ENCODE measurements around the gene MRPS26.

The MRPS26 gene

DNA sequence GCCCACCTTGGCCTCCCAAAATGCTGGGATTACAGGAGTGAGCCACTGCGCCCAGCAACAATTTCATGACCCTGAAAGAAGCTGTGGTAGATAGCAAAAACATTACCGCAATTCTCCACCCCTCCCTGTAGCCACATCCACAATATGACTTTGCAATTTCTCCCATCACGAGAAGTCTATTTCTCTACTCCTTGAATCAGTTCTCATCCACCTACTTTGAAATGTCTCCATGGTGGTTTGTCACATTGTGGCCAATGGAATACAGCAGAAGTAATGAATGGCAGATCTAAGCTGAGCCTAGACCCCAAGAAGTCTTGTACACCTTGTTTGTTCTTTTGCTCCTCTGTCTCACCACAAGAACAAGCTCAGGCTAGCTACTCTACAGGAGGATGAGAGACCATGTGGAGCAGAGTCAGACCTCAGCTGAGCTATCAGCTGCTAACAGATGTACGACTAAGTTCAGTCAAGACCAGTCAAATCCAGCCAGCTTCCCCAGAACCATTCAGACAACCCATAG is 31.8 kb downstream of the MRPS26 start:
- H3K4me3 ChIP-seq (replicated peaks in 1 of 2; ENCODE audit: low read depth in 2 of 2, low read length in 2 of 2), result no peak overlapping the region
- TF ChIP-seq, protein P1, sequence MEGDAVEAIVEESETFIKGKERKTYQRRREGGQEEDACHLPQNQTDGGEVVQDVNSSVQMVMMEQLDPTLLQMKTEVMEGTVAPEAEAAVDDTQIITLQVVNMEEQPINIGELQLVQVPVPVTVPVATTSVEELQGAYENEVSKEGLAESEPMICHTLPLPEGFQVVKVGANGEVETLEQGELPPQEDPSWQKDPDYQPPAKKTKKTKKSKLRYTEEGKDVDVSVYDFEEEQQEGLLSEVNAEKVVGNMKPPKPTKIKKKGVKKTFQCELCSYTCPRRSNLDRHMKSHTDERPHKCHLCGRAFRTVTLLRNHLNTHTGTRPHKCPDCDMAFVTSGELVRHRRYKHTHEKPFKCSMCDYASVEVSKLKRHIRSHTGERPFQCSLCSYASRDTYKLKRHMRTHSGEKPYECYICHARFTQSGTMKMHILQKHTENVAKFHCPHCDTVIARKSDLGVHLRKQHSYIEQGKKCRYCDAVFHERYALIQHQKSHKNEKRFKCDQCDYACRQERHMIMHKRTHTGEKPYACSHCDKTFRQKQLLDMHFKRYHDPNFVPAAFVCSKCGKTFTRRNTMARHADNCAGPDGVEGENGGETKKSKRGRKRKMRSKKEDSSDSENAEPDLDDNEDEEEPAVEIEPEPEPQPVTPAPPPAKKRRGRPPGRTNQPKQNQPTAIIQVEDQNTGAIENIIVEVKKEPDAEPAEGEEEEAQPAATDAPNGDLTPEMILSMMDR (IDR thresholded peaks at IDR 0.05; ENCODE audit: low read depth, low read length), result no peak
- no peak for DNase-seq (ENCODE audit: low read depth in 2 of 2)

- peak; percentile 51 to 73 for DNase-seq (ENCODE audit: low read depth in 2 of 2)
- H3K4me3 ChIP-seq (replicated peaks in 1 of 2; ENCODE audit: low read depth in 2 of 2, low read length in 2 of 2), result no peak overlapping the region
- TF ChIP-seq, protein P1 (IDR thresholded peaks at IDR 0.05; ENCODE audit: low read depth, low read length), result no peak
Measured at GRCh38 chr20:3080939-3081388, 35.1 kb downstream of the MRPS26 start.

GRCh38 chr20:3081641-3082040 is 35.8 kb downstream of the MRPS26 start:
- TF ChIP-seq, protein P1 (IDR thresholded peaks at IDR 0.05; ENCODE audit: low read depth, low read length), result no peak
- DNase-seq (ENCODE audit: low read depth in 2 of 2), result no peak
- H3K4me3 ChIP-seq (replicated peaks in 1 of 2; ENCODE audit: low read depth in 2 of 2, low read length in 2 of 2), result no peak overlapping the region

DNA sequence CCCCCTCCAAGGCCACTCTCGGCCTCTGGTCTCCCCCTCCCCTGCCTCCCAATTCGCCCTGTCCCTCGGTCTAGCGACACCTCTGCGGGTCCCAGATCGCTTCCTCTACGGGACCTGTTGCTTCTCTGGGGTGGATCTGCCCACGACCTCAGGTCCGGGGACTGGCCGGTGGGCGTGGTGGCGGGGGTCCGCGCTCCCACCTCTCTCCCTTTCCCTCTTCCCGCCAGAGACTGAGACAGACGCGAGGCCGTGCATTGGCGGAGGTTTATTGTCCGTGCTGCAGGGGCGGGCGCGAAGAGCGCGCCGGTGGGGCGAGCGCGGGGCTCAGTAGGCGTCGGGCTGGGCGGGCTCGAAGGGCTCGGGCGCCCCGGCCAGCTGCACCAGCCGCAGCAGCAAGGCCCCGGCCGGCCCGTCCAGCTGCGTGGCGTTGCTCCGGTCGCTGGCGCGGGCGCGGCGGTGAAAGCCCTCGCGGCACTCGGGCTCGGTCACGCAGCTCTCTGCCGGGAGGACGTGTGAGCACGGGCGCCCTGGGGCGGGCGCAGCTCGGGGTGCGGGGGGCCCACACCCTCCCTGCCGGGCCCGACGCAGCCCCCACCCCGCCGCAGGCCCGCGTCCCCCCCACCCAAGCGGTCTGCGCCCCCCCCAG is 36.6 kb downstream of the MRPS26 start:
- H3K4me3 ChIP-seq (replicated peaks in 1 of 2; ENCODE audit: low read depth in 2 of 2, low read length in 2 of 2), result no peak overlapping the region
- DNase-seq (ENCODE audit: low read depth in 2 of 2), result no peak
- TF ChIP-seq, protein P1 (IDR thresholded peaks at IDR 0.05; ENCODE audit: low read depth, low read length), result no peak

GRCh38 chr20:3082955-3083952 is 37.4 kb downstream of the MRPS26 start:
- TF ChIP-seq, protein P1 (IDR thresholded peaks at IDR 0.05; ENCODE audit: low read depth, low read length), result no peak
- no peak for DNase-seq (ENCODE audit: low read depth in 2 of 2)
- no peak overlapping the region for H3K4me3 ChIP-seq (replicated peaks in 1 of 2; ENCODE audit: low read depth in 2 of 2, low read length in 2 of 2)

GRCh38 chr20:3084283-3084985 is 38.6 kb downstream of the MRPS26 start, which contains the start of gene AVP:
AVP (minus strand) TSS chr20:3084724; CDS start chr20:3084674, 50 bp downstream.
- TF ChIP-seq, protein P1 (IDR thresholded peaks at IDR 0.05; ENCODE audit: low read depth, low read length), result no peak
- no peak within 1 kb of the TSS for H3K4me3 ChIP-seq (replicated peaks in 1 of 2; ENCODE audit: low read depth in 2 of 2, low read length in 2 of 2)
- DNase-seq (ENCODE audit: low read depth in 2 of 2), result no peak
